Endothelial cell of hepatic sinusoid (primary cell): ENCODE measurements around the gene MAGED1.
"Not testable (repeated sequence)": the region's sequence is repeated elsewhere in the genome, so short reads cannot be mapped to it uniquely, and the experiment has no call there.

Source experiments
- in situ Hi-C: cut with HindIII; loops from 2 replicates; pipeline ENCODE4 v1.10.0; 2017; ENCODE audit warnings: low sequenced_read_pairs

The MAGED1 gene

GRCh38 chrX:51894697-51895336 lies 1.4 kb downstream of the MAGED1 start:
- in situ Hi-C loops: no loop called here

DNA sequence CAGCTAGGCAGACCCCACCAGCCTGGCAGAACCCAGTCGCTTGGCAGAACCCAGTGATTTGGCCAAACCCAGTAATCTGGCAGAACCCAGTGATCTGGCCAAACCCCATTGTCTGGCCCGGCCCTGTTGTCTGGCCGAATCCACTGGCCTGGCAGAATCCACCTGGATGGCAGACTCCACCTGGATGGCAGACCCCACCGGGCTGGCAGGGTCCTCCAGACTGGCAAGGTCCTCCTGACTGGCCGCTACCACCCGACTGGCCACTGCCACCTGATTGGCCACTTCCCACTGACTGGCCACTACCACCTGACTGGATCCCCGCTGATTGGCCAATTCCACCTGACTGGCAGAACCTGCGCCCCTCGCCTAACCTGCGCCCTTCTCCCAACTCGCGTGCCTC lies 3.2 kb downstream of the MAGED1 start:
- in situ Hi-C loops: no loop called here

DNA sequence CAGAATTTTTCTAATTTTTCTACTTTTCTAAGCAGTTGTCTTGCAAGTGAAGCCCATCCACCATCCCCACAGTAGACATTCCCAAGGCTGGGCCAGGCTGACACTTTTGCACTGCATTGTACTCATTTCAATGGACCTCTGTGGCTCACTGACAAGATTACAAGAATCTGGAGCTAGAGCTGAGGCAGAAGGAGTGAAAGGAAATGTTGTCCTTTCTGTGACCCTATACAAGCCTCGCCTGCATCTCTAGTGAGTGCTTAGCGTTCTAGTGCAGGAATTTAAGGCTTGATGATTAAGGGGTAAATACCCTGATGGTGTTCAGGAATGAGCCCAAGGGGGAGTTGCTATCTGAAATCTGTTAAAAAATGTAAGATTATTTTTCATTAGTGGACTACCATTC lies 6.3 kb downstream of the MAGED1 start:
- in situ Hi-C loops: no loop called here

DNA sequence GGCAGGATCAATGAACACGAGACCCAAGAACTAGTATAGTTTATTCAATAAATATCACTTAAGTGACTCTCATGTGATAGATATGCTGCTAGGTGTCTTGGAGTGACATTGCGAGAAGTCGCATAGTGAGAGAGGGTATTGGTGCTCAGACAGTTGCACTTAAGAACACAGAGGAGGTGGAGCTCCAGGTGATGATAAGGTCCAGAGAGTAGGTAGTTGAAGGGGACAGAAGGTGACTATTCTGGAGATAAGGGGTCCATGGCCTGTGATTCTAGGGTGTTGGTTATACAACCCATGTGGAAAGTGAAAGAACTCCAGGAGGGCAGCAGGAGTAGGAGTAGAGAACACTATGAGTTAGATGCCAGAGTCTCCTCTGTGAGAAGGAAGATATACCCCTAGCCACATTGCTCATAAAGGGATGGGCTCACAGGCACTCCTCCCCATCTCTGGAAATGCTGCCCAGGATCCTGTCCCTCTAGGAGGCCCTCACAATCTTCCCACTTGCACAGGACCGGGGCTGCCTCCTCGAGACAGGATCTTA lies 9.2 kb downstream of the MAGED1 start:
- in situ Hi-C loops: no loop called here

GRCh38 chrX:51905152-51905551 lies 11.7 kb downstream of the MAGED1 start:
- in situ Hi-C loops: not testable (repeated sequence)

GRCh38 chrX:51905711-51906110 lies 12.3 kb downstream of the MAGED1 start:
- in situ Hi-C loops: no loop called here

GRCh38 chrX:51917604-51918003 lies 24.2 kb downstream of the MAGED1 start:
- in situ Hi-C loops: no loop called here

DNA sequence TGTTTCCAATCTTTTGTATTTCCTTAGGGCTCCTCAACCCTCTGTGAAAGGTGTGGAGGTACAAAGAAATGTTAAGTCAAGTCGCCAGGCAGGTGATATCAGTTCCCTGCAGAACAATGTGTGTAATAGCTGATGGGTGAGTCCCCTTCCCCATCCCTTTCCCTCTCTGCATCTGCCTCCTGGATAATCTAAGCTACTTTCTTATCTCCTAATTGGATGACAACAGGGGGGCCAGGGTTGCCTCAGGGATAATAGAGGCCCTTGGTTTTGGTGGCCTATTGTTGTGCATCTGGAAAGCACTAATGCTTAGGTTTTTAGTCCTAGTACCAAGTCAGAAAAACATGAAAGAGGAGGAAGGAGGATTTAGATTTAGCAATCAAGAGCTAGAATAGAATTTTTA lies 29.1 kb downstream of the MAGED1 start:
- in situ Hi-C loops: no loop called here

DNA sequence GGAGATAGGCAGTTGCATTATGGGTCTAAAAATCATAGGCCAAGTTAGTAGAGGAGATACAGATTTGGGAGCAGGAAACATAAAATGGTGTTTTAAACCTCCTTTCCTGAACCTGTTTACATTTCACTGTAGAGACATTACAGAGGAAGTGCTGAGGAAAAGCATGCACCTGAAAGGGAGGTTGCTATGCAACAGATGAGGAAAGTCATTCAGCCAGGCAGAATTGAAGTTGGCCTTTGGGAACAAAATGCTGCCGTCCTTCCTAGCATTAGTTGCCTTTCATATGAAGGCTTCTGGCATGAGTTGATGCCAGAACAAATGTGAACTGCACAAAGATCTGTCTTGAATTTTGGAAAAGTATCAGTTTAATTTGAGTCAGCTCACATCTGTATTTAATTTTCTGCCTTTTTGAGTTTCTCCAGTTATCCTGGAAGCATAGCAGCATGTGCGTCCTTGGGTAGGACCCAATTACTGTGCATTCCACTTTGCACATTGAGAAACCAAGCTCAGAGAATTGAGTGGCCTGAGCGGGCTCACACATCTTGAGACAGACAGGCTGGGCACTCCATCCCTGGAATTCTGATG lies 38.2 kb downstream of the MAGED1 start:
- in situ Hi-C loops: no loop called here
